ENCODE measurements around the gene SLC2A10.
A peak's percentile ranks its signal among the peaks of the same experiment; 100 is the strongest.

The SLC2A10 gene

GRCh38 chr20:46713957-46714834 is 4.7 kb downstream of the SLC2A10 start:
- H3K27ac ChIP-seq: no peak overlapping the region
- no peak overlapping the region for H3K4me3 ChIP-seq
- H3K9me3 ChIP-seq: no peaks in the 10 kb centered on the region
- intact Hi-C loops (cut with DNase I; ENCODE audit: low total_unique reads): no loop called here
- no peak for TF ChIP-seq CTCF (IDR thresholded peaks at IDR 0.05)
- no peak for DNase-seq
- no peaks in the 10 kb centered on the region for H3K27me3 ChIP-seq
- H3K4me1 ChIP-seq: peaks cover 0 to 35% (median 13%) of the 10 kb centered on the region in 4 donors
- no peaks in the 10 kb centered on the region for H3K36me3 ChIP-seq

GRCh38 chr20:46715292-46715756 is 5.9 kb downstream of the SLC2A10 start:
- Histone ChIP-seq H3K9me3 (no peaks in the 10 kb centered on the region), H3K27ac (no peak overlapping the region), H3K4me1 (peaks cover 0 to 29% (median 9%) of the 10 kb centered on the region in 4 donors), H3K4me3 (no peak overlapping the region), H3K27me3 (no peaks in the 10 kb centered on the region), H3K36me3 (no peaks in the 10 kb centered on the region)
- intact Hi-C loops (cut with DNase I; ENCODE audit: low total_unique reads): no loop called here
- peak in 1 of 2 donors; percentile 38 for DNase-seq
- no peak for TF ChIP-seq CTCF (IDR thresholded peaks at IDR 0.05)

DNA sequence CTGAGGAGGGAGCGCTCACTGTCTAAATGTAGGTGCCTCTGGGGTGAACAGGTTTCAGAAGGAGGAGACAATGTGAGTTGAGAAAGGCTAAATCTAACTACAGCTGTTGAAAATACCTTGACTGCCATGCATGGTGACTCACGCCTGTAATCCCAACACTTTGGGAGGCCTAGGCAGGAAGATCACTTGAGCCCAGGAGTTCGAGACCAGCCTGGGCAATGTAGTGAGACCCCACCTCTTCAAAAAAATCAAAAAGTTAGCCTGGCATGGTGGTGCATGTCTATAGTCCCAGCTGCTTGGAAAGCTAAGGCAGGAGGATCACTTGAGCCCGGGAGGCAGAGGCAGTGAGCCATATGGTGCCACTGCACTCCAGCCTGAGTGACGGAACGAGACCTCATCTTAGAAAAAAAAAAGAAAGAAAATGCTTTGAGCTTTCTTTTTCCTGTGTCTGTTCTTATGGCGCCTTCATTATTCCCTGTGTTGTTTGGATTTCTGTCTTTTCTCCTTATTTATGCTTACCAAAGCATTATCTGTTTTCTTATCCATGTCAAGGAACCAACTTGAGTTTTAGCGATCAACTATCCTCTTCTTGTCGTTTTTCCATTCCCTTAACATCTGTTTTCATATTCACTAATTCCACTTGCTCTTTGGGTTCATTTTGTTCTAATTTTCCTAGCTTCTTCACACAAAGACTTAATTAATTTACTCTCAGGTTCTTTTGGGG is 8.5 kb downstream of the SLC2A10 start:
- H3K36me3 ChIP-seq: peaks cover 0 to 5% (median 0%) of the 10 kb centered on the region in 3 donors
- no peak for TF ChIP-seq CTCF (IDR thresholded peaks at IDR 0.05)
- no peak overlapping the region for H3K4me3 ChIP-seq
- intact Hi-C loops (cut with DNase I; ENCODE audit: low total_unique reads): no loop called here
- no peak for DNase-seq
- H3K9me3 ChIP-seq: peaks cover 0 to 10% (median 3%) of the 10 kb centered on the region in 3 donors
- H3K27ac ChIP-seq: no peak overlapping the region
- H3K4me1 ChIP-seq: peaks cover 0 to 9% (median 3%) of the 10 kb centered on the region in 4 donors
- H3K27me3 ChIP-seq: no peaks in the 10 kb centered on the region

- Histone ChIP-seq H3K36me3 (peaks cover 0 to 7% (median under 1%) of the 10 kb centered on the region in 3 donors), H3K27me3 (no peaks in the 10 kb centered on the region), H3K9me3 (peaks cover 0 to 10% (median 3%) of the 10 kb centered on the region in 3 donors), H3K4me3 (no peak overlapping the region), H3K4me1 (peaks cover 0 to 2% (median 0%) of the 10 kb centered on the region in 4 donors), H3K27ac (no peak overlapping the region)
- no peak for TF ChIP-seq CTCF (IDR thresholded peaks at IDR 0.05)
- intact Hi-C loops (cut with DNase I; ENCODE audit: low total_unique reads): no loop called here
- no peak for DNase-seq
Measured at GRCh38 chr20:46720019-46720418, 10.6 kb downstream of the SLC2A10 start.

DNA sequence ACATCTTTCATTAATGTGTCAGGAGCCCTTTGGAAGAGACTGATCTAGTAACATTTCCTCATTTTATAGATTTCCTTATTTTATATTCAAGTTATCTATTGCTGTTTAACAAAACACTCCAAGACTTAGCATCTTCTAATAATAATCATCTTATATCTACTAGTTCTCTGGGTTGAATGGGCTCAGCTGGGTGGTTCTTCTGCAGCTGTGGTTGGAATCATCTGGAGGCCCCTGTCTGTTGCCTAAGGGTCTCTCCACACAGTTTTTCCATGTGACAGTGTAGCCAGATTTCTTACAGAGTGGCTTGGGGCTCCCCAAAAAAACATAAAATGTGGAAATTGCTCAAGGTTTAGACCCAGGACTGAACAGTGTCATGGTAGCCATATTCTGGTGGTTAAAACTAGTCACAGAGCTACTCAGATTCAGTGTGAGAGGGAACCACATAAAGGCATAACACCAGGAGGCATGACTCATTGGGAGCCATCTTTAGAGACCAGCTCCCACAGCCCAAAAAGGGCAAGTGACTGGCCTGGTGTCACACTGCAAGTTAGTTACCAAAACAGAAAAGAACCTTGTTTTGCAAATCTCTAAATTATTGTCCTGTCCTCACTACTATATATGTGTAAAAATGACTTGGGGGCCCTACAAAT is 11.5 kb downstream of the SLC2A10 start:
- Histone ChIP-seq H3K27me3 (no peaks in the 10 kb centered on the region), H3K4me1 (no peaks in the 10 kb centered on the region), H3K36me3 (peaks cover 0 to 15% (median 9%) of the 10 kb centered on the region in 3 donors), H3K4me3 (no peak overlapping the region), H3K27ac (no peak overlapping the region), H3K9me3 (peaks cover 0 to 10% (median 3%) of the 10 kb centered on the region in 3 donors)
- no peak for TF ChIP-seq CTCF (IDR thresholded peaks at IDR 0.05)
- intact Hi-C loops (cut with DNase I; ENCODE audit: low total_unique reads): no loop called here
- no peak for DNase-seq
